ENCODE measurements around the gene MOB3B.
"Not testable (repeated sequence)": the region's sequence is repeated elsewhere in the genome, so short reads cannot be mapped to it uniquely, and the experiment has no call there.

The MOB3B gene

DNA sequence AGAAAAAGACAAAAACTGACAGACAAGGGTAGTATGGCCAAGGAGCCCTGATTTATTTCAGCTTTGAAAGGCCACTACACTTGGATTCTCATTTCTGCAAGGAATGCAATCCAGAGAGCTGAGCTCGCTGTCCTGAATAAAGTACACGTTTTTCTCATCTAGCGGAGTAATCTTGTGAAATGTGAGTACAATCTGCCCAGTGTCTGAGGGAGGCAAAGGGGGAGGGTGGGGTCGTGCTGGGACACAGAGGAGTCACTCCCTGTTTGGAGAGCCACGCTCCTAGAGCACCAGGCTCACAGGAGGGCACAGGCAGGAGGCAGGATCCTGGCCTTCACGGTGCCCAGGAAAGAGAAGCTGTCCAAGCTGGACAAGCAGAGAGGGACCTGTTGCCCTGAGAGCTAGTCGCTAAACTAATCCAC is 56.5 kb downstream of the MOB3B start:
- no peak for DNase-seq

DNA sequence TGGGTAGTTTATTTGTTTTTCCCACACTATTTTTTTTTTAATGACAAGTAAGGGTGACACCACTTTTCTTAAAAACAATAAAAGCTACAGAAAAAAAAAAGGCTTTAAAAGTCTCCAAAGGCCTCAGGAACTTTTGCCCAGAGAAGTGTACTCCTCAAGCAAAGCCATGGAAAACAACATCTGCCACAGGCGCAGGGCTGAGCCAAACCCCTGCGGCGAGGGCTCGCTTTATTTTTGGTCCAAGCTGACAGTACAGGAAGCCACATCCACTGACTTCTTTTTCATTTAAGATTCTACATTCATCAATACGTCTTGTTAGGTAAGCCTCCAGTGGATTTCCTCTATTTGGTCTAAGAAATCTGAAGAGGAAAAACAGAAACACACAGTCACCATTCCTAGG is 57.4 kb downstream of the MOB3B start:
- DNase-seq = no peak

DNA sequence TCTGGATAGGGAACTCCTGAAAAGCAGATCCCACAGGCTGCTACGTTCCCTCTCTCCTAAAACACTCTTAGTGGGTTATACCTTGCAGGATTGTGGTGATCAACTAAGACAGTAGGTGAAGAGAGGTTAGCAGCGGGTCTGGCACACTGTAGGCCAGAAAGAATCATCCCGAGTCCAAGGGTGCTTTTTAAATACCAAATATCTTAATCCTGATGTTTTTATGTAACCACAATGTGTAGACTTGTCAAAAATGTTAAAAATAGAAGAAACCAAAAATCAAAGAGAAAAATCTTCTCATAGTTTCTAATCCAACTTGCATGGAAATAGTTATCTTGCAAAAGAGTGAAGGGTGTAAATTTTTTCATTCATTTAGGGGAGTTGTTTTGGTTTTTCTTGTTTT is 57.8 kb downstream of the MOB3B start:
- no peak for DNase-seq

DNA sequence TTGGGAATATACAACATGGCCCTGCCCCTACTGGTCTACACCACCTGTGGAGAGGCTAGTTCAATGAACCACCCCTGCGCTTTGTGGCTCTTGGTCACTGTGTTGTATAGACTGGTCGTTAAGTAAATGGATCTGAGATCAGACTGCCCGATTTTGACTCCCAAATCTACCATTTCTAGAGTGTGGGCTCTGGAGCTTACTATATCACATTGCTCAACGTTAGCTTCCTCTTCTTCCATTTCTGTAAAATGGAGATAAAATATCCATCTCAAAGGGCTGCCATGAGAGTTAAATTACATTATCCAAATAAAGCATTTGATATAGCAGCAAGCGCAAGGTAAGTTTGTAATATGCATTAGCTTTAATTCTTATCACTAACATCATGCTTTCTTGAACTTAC is 58.2 kb downstream of the MOB3B start:
- DNase-seq = no peak

DNA sequence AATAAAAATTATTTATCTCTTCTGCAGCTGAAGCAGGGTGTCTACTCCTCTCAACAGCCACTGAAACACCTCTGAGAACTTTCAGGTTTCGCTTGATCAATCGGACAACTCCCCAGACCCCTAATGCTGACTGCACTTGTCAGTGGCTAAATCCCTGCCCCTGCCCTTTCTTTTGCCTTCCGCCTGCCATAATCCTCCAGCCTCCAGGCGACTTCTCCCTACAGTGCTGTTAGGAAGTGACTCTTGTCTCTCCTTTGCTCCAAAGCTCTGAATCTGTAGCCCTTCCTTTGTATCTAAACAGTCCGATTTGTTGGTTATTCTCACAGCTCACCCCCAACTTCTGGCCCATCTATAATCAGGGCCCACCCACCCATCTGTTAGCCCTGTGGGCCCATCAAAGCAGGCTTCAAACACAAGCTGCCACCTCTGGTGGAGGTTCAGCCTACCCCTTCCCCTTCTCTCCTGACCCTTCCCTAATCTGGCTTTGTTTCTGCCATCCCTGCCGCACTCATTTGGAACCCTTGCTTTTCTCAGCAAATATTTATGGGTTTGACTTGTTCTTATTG is 59.2 kb downstream of the MOB3B start:
- DNase-seq = no peak

DNA sequence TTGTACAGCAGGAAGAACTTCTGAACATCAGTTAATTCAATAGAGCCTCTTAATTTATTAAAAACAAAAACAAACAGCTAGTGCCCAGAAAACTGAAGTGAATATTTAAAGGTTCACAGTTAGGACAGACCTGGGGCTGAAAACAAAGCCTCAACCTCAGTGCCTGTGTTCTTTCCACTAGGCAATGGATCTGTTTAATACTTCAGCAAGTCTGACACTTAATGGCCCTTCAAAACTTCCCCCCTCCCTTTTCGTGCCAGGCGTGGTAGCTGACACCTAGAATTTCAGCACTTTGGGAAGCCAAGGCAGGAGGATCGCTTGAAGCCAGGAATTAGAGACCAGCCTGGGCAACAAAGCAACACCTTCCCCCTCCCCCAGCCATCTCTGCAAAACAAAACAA is 60.1 kb downstream of the MOB3B start:
- no peak for DNase-seq

DNA sequence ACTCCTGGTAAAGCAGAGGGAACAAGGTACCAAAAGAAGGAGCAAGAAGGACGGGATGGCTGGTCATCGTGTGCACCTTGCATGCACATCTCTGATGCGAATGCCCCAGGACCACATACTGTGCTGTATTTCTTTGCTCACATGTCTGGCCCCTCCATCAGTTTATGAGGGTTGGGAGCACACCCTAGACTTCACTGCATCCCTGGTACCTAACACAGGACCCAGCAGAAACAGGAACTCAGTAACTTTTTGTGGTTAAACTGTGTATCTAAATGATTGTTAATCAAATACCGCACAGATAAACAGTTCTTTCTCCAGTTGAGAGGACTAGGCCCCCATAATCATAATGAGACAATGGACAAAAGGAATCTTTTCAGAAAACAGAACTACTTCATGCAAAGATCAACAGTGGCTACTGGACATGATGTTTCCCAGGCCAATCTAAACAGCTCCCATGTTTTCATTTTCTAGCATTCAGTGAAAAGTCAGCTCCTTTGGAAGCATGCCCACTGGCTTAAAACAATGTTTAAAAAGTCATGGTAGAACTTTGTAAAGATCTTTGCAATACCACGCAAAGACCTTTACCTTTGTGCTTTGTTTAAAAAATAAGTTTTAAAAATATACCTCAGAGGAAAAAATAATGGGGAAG is 61.0 kb downstream of the MOB3B start:
- DNase-seq = no peak

DNA sequence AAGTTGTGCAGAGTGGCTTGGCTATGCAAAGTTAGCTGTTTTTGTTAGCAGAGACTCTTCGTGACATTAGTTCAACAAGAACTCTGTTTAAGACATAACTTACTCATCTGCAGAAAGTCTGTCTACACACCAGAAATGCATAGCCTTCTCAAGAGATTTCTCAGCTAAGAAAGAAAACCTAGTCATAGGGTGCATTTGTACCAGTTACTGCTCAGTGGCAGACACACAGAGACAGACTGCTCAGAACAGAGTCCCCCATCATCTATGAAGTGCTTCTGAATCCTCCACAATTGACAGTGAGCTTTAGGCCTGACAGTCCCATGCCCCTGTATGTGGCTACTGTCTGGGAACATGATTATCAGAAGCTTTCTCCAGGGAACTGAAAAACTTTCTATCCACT is 61.6 kb downstream of the MOB3B start:
- no peak for DNase-seq

DNA sequence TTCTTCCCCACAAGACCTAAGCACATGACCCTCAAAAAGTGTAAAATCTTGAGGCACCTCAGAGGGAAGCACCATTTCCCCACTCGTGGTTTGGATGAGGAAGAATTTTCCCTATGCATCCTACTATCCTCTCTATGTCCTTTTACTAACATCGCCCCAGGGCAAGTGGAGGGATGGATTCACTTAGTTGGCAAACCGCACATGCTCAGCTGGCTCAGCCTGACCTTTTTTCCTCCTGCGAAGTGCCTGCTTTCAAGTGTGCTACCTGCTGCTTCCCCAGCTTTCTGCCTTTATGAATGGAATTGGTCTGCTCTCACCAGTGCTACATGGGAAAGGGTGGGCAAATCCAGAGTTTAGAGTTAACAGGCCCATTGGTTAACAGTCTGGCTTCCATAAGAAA is 62.1 kb downstream of the MOB3B start:
- no peak for DNase-seq

DNA sequence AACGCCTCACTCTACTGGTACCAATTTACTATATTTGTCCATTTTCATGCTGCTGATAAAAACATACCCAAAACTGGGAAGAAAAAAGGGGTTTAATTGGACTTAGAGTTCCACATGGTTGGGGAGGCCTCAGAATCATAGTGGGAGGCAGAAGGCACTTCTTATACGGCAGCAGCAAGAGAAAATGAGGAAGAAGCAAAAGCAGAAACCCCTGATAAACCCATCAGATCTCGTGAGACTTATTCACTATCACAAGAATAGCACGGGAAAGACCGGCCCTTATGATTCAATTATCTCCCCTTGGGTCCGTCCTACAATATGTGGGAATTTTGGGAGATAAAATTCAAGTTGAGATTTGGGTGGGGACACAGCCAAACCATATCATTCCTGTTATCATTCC is 63.1 kb downstream of the MOB3B start:
- DNase-seq = not testable (repeated sequence)

DNA sequence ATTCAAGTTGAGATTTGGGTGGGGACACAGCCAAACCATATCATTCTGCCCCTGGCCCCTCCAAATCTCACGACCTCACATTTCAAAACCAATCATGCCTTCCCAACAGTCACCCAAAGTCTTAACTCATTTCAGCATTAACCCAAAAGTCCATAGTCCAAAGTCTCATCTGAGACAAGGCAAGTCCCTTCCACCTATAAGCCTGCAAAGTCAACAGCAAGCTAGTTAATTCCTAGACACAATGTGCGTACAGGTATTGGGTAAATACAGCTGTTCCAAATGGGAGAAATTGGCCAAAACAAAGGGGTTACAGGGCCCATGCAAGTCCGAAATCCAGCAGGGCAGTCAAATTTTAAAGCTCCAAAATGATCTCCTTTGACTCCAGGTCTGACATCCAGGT is 64.7 kb downstream of the MOB3B start:
- not testable (repeated sequence) for DNase-seq

DNA sequence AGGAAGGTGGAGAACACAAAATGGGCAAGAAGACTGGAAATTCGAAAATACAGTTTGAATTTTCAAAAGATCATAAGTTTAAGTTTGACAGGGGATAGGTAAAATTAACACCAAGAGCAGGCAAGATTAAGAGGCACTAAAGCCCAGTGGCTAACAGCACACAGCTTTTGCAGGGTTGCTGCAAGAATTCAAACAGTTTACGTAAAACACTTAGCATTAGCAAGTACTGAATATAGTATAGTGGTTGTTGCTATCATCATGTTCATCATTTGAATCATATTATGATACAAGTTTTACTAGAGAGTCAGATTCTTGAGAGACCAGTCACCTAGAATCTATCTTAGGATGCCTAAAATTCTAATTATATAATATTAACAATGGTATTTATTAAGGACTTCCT is 66.8 kb downstream of the MOB3B start:
- DNase-seq = no peak

DNA sequence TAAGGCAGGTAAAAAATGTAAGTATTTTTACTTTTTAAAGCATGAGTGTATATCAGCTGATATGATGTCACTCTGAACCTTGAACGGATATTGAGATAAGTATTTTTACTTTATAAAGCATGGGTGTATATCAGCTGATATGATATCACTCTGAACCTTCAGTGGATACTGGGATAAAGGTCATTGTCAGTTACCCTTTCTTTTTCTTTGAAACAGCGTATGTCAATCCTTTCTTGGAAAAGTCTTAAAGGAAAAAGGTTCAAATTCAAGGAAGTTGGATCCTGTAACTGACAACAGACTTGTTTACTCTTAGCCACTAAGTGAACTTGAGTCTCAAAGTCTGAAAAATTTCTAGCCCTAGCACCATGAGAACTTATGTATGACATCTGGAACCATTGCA is 67.2 kb downstream of the MOB3B start:
- no peak for DNase-seq

DNA sequence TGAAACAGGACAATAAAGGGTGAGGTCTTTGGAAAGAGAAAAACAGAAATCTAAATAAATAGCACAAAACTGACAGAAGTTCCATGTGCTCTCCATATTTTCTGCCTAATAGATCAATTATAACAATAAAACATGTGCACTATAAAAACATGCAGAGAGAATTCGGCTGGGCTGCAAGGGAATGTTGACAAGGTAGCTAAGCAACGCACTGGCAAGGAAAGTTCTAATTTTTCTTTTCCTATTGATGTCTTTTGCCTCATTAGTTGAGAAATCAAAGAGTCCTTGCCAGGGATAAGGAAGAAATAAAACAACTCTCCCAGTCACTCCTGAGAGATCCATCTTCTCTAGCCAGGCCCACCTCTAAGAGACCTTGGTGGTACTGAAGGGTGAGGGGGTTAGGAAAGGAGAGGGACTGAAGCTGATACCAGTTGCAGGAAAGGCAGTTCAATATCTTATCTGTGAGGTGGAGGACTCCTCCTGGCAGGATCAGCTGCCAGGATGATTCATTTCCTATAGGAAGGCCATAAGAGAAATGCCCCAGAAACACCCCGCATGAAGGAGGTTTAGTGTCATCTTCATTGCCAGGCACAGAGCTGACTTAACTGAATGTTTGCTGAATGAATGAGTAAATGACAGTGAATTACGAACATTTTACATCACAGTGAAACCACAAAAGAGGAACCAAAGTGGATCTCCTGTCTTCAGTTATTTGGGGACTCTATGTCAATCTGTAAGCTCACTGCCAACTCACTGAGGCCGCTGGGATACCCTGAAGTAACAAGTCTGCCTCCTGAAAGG is 69.2 kb downstream of the MOB3B start:
- no peak for DNase-seq

DNA sequence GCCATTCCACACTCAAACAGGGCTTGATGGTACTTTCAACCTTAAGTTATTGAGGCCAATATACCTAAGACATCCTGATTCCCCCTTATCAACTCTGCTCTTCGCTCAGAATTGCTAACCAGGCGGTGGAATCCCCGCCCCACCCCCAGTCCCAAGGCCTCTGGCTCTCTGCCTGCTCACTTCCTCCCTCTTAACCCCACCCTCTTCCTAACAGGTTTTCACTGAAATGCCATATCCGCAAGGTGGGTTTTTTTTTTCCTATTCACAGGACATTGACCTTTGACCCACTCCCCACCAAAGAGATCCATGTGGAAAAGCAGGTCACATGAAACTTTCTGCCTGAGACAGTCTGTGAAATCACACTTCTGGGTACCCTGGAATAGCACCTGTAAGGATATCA is 72.2 kb downstream of the MOB3B start:
- no peak for DNase-seq

DNA sequence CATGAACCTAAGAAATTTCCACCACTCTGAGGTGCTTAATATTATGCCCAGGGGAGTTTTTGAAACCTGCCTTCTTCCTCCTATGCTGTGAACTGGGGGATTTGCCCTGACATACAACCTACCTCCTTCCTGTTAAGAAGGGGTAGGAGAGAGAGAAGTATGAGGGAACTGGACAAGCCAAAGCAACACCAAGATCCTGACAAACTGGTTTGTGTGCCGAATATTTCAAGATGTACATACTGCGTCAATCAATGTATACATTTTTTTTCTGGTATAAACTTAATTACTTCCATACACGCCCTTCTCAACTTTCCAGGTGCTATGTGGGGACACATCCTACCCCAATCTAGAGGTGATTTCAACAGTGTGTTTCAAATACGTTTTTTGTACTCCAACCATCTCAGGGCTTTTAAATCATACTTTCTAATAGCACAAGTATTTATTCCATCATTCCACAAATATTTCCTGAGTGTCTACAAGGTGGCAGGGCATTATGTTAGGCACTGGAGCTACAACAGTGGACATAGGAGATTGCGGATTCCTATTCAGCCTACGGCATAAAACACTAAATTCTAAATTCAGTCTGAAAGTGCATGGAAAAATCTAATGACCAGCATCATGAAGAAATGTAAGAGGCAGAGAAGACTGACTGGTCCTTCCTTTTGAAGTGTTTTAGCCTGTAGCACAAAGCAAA is 75.6 kb downstream of the MOB3B start:
- DNase-seq = no peak

DNA sequence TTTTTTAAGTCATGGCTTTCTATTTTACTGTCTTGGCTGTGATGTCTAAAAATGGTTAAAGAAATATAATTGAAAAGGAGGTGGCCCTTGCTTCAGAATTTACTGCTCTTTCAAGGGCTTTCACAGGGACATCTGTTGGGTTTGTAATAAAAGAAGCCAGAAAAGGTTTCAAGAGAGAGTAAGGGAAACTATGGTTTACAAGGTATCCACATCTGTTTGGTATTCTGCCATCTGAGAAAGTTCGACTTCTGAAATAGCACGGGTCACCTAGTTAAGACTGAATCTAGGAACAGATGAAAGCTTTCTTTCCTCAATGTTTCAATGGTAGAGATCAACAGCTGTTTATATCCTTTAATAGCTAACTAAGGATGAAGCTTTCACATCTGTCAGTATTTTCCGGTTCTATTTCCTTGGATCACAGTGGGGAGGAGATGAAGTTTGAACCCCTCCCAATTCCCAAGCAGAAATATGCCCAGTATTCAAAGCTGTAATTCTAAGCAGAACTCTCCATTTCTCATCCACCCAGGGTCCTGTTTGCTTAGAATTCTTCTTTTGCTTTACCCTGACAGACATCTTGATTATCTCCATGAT is 78.3 kb downstream of the MOB3B start:
- no peak for DNase-seq

DNA sequence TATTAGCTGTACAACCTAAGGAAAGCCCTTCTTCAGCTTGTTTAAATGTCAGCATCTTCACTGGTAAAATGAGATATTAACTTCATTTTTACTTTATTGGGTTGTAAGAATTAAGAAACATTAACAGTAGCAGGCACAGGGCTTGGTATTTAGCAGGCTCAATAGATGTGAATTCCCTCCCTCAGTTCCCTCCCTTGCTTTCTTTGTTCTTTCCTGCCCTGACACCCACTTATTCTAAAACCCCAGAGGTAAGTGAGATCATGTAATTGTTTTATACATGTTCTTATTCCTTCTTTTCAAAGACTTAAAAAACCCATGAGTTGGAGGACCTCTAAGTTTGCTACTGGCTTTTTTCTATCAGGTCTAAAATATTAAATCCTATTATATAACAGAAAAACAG is 78.9 kb downstream of the MOB3B start:
- no peak for DNase-seq

DNA sequence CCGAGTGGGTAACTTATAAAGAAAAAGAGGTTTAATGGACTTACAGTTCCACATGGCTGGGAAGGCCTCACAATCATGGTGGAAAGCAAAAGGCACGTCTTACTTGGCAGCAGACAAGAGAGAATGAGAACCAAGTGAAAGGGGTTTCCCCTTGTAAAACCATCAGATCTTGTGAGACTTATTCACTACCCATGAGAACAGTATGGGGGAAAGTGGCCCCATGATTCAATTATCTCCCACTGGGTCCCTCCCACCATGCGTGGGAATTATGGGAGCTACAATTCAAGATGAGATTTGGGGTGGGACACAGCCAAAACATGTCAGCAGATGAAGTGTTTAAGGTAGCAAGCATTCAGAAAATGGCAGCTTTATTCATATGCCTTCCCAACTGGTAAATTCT is 81.3 kb downstream of the MOB3B start:
- not testable (repeated sequence) for DNase-seq

DNA sequence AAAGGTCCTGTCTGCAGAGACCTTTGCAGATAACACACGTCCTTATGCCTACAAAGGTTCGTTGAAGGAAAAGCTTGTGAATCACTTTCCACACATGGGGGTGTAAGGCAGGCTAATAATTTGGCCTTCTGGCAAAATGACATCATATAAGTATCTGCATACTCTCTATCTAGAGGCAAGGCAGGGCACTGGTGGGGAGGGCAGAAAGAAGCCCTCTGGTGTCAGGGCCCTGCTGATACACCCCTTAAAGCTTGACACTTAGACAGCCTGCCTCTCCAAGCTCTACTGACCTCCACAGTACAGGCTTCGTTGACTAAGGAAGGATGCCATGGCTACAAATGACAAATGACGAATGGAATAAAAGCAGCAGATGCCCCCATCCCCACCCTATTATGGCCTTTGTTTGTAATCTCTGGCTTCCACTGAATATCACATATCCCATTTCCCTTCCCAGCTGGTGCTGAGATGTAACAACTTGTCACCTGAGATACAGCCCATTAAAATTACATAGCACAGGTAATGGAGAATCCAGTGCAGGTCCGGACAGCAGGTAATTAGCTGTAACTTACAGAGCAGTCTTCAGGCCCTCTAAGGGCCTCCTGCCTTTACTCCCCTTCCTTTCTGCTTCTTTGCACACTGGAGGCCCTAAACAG is 82.5 kb downstream of the MOB3B start:
- no peak for DNase-seq

DNA sequence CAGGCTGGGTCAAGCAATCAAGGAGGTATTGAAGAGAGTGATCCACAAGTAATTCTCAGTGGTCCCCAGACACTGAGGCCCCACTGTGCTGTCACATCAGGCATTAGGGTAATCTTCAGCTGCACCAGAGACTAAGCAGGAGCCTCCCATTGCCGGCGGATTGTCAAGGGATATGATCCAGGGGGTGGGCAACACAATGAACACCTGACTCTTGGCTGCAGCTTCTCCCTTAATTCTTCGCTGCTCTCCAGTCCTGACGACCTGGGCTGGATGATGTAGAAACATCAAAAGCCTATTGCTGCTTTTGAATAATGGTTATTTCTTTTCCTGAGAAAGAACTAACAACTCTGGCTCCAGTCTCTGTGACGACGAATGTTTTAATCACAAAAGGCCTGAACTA is 83.9 kb downstream of the MOB3B start:
- DNase-seq = no peak

DNA sequence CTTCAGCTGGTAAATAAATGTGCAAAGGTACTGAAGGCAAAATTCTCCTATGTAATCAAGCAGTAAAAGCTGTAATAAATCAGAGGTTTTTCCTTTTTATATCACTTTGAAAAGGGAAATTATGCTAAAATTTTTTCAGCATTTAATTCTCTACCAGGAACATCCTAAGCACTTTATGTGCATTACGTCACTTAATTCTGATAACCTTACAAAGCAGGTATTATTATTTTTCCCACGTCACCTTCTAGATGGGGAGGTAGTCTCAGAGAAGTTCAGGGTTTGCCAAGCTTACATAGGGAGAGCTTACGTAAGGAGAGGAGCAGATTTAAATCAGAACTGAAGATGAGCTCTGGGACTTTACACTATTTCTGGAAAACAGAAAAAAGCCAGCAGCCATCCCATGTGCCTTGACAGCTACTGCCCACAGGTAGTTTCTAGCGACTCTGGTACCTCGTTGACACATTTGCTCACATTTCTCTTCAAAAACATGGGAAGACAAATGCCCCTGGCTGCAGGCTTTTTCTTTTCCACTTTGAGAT is 84.5 kb downstream of the MOB3B start:
- DNase-seq = no peak

DNA sequence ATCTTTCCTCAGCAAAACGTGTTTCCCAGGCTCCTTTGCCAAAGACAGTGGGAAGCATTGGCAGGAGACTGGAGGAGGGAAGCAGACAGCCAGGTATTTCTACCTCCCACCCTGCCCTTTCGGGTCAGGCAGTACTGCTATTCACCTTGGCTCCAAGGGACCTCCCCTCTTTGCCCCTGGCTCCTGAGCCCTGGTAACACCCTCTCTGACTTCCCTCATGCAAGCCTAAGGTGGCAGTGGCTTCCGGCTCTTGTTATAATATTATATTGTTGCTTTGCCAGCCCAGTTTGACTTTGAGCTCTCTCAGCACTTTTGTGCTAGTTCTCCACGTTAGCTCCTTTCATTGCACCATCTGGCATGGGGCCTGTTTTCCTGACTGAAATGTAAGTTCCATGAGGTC is 87.2 kb downstream of the MOB3B start:
- DNase-seq = no peak
